OCI-LY7 (cell line): Measurements from ENCODE around the gene MYBL2. TPM values are rescaled to one million over a fixed set of nuclear protein-coding genes. Genes with fewer than 3 reads are reported as not detected.
A peak's percentile ranks its signal among the peaks of the same experiment; 100 is the strongest.

Source experiments
- BruUV-seq: library from RNA; stranded (reverse); fragments of 400-500 nt; replicated peaks from 2 replicates; lab custom pipeline; 2021; lab: Mats Ljungman, UMichigan
- CTCF ChIA-PET: fragments of 300-600 bp; sonication (Branson Sonifier 250); formaldehyde crosslinking; loops from one replicate; lab custom pipeline; 2022; ENCODE audit warnings: antibody characterized with exemption; ENCODE audit not compliant: unreplicated experiment; lab: Charles Lee
- POLR2A ChIA-PET: fragments of 300-600 bp; sonication (Branson Sonifier 250); formaldehyde crosslinking; loops from one replicate; lab custom pipeline; 2022; ENCODE audit warnings: antibody characterized with exemption; lab: Charles Lee
- DNase-seq: peaks from one replicate; pipeline ENCODE4 v3.0.0-alpha.2; 2015; ENCODE audit warnings: low spot score
- H2AFZ ChIP-seq: fragments of 200-600 bp; sonication (generic), shearing (Covaris generic); 2 replicates; pipeline ENCODE4 v1.6.1; 2014; ENCODE audit warnings: mild to moderate bottlenecking, antibody characterized with exemption, low read length, moderate library complexity
- H3K27ac ChIP-seq: fragments of 200-600 bp; sonication (generic); 2 replicates; pipeline ENCODE4 v1.5.1; 2014; ENCODE audit warnings: mixed run types, low read depth, mild to moderate bottlenecking, moderate library complexity, low read length, inconsistent platforms; ENCODE audit not compliant: poor library complexity, severe bottlenecking
- H3K36me3 ChIP-seq: fragments of 200-600 bp; sonication (generic); 2 replicates; pipeline ENCODE4 v1.6.1; 2014; ENCODE audit warnings: mild to moderate bottlenecking, antibody characterized with exemption, low read length, moderate library complexity, mixed read lengths; ENCODE audit not compliant: insufficient read depth
- H3K4me1 ChIP-seq: fragments of 200-600 bp; sonication (generic); 2 replicates; pipeline ENCODE4 v1.5.1; 2014; ENCODE audit warnings: mild to moderate bottlenecking, low read length; ENCODE audit not compliant: insufficient read depth, poor library complexity, severe bottlenecking
- H3K4me2 ChIP-seq: fragments of 200-600 bp; sonication (generic); 2 replicates; pipeline ENCODE4 v1.6.1; 2014; ENCODE audit warnings: mild to moderate bottlenecking, low read length
- H3K4me3 ChIP-seq: fragments of 200-600 bp; sonication (generic); 2 replicates; pipeline ENCODE4 v1.5.1; 2014; ENCODE audit warnings: mild to moderate bottlenecking, low read depth, low read length; ENCODE audit not compliant: poor library complexity, severe bottlenecking
- H3K79me2 ChIP-seq: fragments of 200-600 bp; sonication (generic); 2 replicates; pipeline ENCODE4 v1.6.1; 2016; ENCODE audit warnings: low read depth, mild to moderate bottlenecking, low read length, moderate library complexity, mixed read lengths; ENCODE audit not compliant: insufficient read depth
- H3K9me2 ChIP-seq: fragments of 200-600 bp; sonication (generic); 2 replicates; pipeline ENCODE4 v1.6.1; 2016; ENCODE audit warnings: mild to moderate bottlenecking, low read length, mixed read lengths; ENCODE audit not compliant: insufficient read depth
- H3K9me3 ChIP-seq: fragments of 200-600 bp; sonication (generic); 2 replicates; pipeline ENCODE4 v1.6.1; 2014; ENCODE audit warnings: mild to moderate bottlenecking, mixed run types, low read length, mixed read lengths
- H4K20me1 ChIP-seq: fragments of 200-600 bp; sonication (generic); 2 replicates; pipeline ENCODE4 v1.6.1; 2014; ENCODE audit warnings: mild to moderate bottlenecking, antibody characterized with exemption, low read length, moderate library complexity, mixed read lengths; ENCODE audit not compliant: insufficient read depth
- CTCF ChIP-seq: fragments of 200-600 bp; sonication (generic); conservative IDR thresholded peaks from 2 replicates; pipeline ENCODE4 v1.5.1; 2014; ENCODE audit warnings: mild to moderate bottlenecking, antibody characterized with exemption, low read length, moderate library complexity, mixed read lengths
- EZH2phosphoT487 ChIP-seq: fragments of 200-600 bp; sonication (generic); IDR thresholded peaks from 2 replicates; pipeline ENCODE4 v1.6.1; 2018; ENCODE audit warnings: low read depth, borderline replicate concordance, mild to moderate bottlenecking, mixed run types, antibody characterized with exemption, low read length, moderate library complexity, mixed read lengths
- intact Hi-C: fragments of 100-400 bp; cut with micrococcal nuclease; formaldehyde crosslinking; loops from one replicate; pipeline ENCODE4 v1.10.0; 2022; ENCODE audit not compliant: unreplicated experiment
- total RNA-seq, 2 experiments: library from RNA; depleted of rRNA in 1 of 2; stranded (reverse); fragments of >200 nt in 1 of 2; shearing (Covaris generic) in 1 of 2; gene quantifications; 2 replicates each; pipeline ENCODE4 v1.2.3, GENCODE V29; 2014 to 2022

Gene MYBL2
- total RNA-seq, 2 experiments from 2014 or later, result 268 to 472 TPM

GRCh38 chr20:43699941-43700565, 33.1 kb downstream of the MYBL2 start:
- intact Hi-C loops, result loop anchor here (10.0 kb wide), 1 partner anchor 135 kb away; no protein-coding TSS in a partner anchor
- Histone ChIP-seq H3K36me3 (peaks cover 100% of the 10 kb centered on the region), H3K79me2 (peaks cover 26% of the 10 kb centered on the region; the same call in 1 of the 2 replicates), H3K27ac (no peak overlapping the region), H4K20me1 (no peaks in the 10 kb centered on the region), H3K4me3 (no peak overlapping the region), H3K4me1 (no peaks in the 10 kb centered on the region), H3K9me2 (no peaks in the 10 kb centered on the region), H2AFZ (no peak overlapping the region), H3K4me2 (no peak overlapping the region), H3K9me3 (no peaks in the 10 kb centered on the region)
- no peak for DNase-seq
- ChIA-PET POLR2A (no interaction called here), CTCF (no interaction called here)
- no TSS peak for BruUV-seq
- TF ChIP-seq CTCF (no peak), EZH2phosphoT487 (no peak)

- H3K9me3 ChIP-seq, result no peaks in the 10 kb centered on the region
- no peak overlapping the region for H2AFZ ChIP-seq
- no peak for DNase-seq
- intact Hi-C loops, result no loop called here
- ChIA-PET POLR2A (no interaction called here), CTCF (no interaction called here)
- no peaks in the 10 kb centered on the region for H3K9me2 ChIP-seq
- no TSS peak for BruUV-seq
- H3K79me2 ChIP-seq, result peaks cover 26% of the 10 kb centered on the region; the same call in 1 of the 2 replicates
- peaks cover 98% of the 10 kb centered on the region for H3K36me3 ChIP-seq
- no peaks in the 10 kb centered on the region for H4K20me1 ChIP-seq
- TF ChIP-seq CTCF, result no peak
- no peak for TF ChIP-seq EZH2phosphoT487
- H3K4me2 ChIP-seq, result no peak overlapping the region
- H3K4me3 ChIP-seq, result no peak overlapping the region
- H3K27ac ChIP-seq, result no peak overlapping the region
- no peaks in the 10 kb centered on the region for H3K4me1 ChIP-seq
These were observed 33.7 kb downstream of the MYBL2 start for GRCh38 chr20:43700627-43701026.

- ChIA-PET CTCF (no interaction called here), POLR2A (no interaction called here)
- TSS peak; percentile 20 for BruUV-seq
- intact Hi-C loops, result no loop called here
- Histone ChIP-seq H3K9me3 (no peaks in the 10 kb centered on the region), H3K27ac (no peak overlapping the region), H3K36me3 (peaks cover 97% of the 10 kb centered on the region), H4K20me1 (no peaks in the 10 kb centered on the region), H3K4me2 (no peak overlapping the region), H3K4me3 (no peak overlapping the region), H2AFZ (no peak overlapping the region), H3K4me1 (peaks cover 6% of the 10 kb centered on the region), H3K9me2 (no peaks in the 10 kb centered on the region), H3K79me2 (peaks cover 22% of the 10 kb centered on the region; the same call in 1 of the 2 replicates)
- TF ChIP-seq CTCF, result no peak
- TF ChIP-seq EZH2phosphoT487, result no peak
- no peak for DNase-seq
These were observed 35.6 kb downstream of the MYBL2 start for GRCh38 chr20:43702502-43702901.
